ENCODE results near the gene PRDM16.

DNA sequence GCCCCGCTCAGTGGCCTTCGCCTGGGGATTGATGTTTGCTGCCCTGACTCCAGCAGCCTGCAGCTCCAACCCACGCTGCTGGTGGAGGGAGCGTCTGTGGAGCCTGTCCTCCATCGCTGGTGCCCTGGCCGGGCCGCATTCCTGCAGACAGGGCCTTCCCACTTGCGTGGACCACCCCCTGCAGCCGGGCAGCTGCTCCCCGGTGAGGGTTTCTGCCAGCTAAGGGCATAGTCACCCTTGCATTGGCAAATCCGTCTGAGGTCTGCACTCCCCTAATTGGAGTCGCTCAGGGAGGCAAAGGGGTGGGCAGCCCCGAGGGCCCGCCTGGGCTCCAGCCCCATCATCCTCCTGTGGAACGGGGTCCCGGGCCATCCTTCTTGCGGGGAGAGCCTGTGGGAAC is 43.5 kb downstream of the PRDM16 start:
- TF ChIP-seq CTCF (IDR thresholded peaks at IDR 0.05) (no peak), POLR2A (IDR thresholded peaks at IDR 0.05) (no peak)
